ENCODE results near the gene JAZF1. TPM values are rescaled to one million over a fixed set of nuclear protein-coding genes. Genes with fewer than 3 reads are reported as not detected.

Gene JAZF1
- total and polyA plus RNA-seq, 8 donors: 0.58 to 16.7 (median 7.2) TPM

- peaks cover 0 to 37% (median 24%) of the 10 kb centered on the region in 4 donors for H3K4me1 ChIP-seq
- no peaks in the 10 kb centered on the region for H3K27me3 ChIP-seq
- no peak overlapping the region for H3K27ac ChIP-seq
- H3K4me3 ChIP-seq: no peak overlapping the region
- 88 to 99% (median 96%) methylated on average over 4 of the region's 4 CpGs for WGBS, 5 donors
- no peaks in the 10 kb centered on the region for H3K36me3 ChIP-seq
- H3K9me3 ChIP-seq: no peaks in the 10 kb centered on the region
- no peak for DNase-seq
- intact Hi-C loops (cut with DNase I; ENCODE audit: low total_unique reads): no loop called here
- TF ChIP-seq POLR2A (IDR thresholded peaks at IDR 0.05) (no peak), EP300 (IDR thresholded peaks at IDR 0.05) (no peak), POLR2AphosphoS5 (IDR thresholded peaks at IDR 0.05) (no peak), CTCF (IDR thresholded peaks at IDR 0.05) (no peak)
These were observed 70.1 kb downstream of the JAZF1 start for GRCh38 chr7:28110427-28111012.

GRCh38 chr7:28108747-28109146, 71.8 kb downstream of the JAZF1 start:
- intact Hi-C loops (cut with DNase I; ENCODE audit: low total_unique reads): no loop called here
- Histone ChIP-seq H3K9me3 (no peaks in the 10 kb centered on the region), H3K27ac (no peak overlapping the region), H3K4me1 (peaks cover 0 to 51% (median 26%) of the 10 kb centered on the region in 4 donors), H3K27me3 (no peaks in the 10 kb centered on the region), H3K4me3 (no peak overlapping the region), H3K36me3 (no peaks in the 10 kb centered on the region)
- DNase-seq: no peak
- no peak for TF ChIP-seq POLR2AphosphoS5 (IDR thresholded peaks at IDR 0.05)
- no peak for TF ChIP-seq POLR2A (IDR thresholded peaks at IDR 0.05)
- TF ChIP-seq EP300 (IDR thresholded peaks at IDR 0.05): no peak
- no peak for TF ChIP-seq CTCF (IDR thresholded peaks at IDR 0.05)
- 89 to 97% (median 95%) methylated on average over 3 of the region's 3 CpGs for whole genome bisulfite sequencing, 5 donors

GRCh38 chr7:28107960-28108359, 72.6 kb downstream of the JAZF1 start:
- intact Hi-C loops (cut with DNase I; ENCODE audit: low total_unique reads): no loop called here
- no peak for DNase-seq
- no peak overlapping the region for H3K4me3 ChIP-seq
- 65 to 78% (median 75%) methylated on average over 3 of the region's 3 CpGs for WGBS, 5 donors
- no peaks in the 10 kb centered on the region for H3K9me3 ChIP-seq
- peak overlapping the region in 1 of 5 donors; percentile 65 for H3K27ac ChIP-seq
- H3K4me1 ChIP-seq: peaks cover 0 to 52% (median 28%) of the 10 kb centered on the region in 4 donors
- no peaks in the 10 kb centered on the region for H3K36me3 ChIP-seq
- no peaks in the 10 kb centered on the region for H3K27me3 ChIP-seq
- TF ChIP-seq EP300 (IDR thresholded peaks at IDR 0.05) (no peak), POLR2A (IDR thresholded peaks at IDR 0.05) (no peak), POLR2AphosphoS5 (IDR thresholded peaks at IDR 0.05) (no peak), CTCF (IDR thresholded peaks at IDR 0.05) (no peak)

- peak overlapping the region in 1 of 5 donors; percentile 65 for H3K27ac ChIP-seq
- H3K9me3 ChIP-seq: no peaks in the 10 kb centered on the region
- H3K27me3 ChIP-seq: no peaks in the 10 kb centered on the region
- WGBS, 5 donors: 56 to 79% (median 65%) methylated on average over 6 of the region's 6 CpGs
- TF ChIP-seq POLR2A (IDR thresholded peaks at IDR 0.05) (no peak), CTCF (IDR thresholded peaks at IDR 0.05) (no peak), EP300 (IDR thresholded peaks at IDR 0.05) (no peak), POLR2AphosphoS5 (IDR thresholded peaks at IDR 0.05) (peak in 1 of 3 donors; percentile 18)
- H3K4me1 ChIP-seq: peaks cover 0 to 47% (median 28%) of the 10 kb centered on the region in 4 donors
- H3K36me3 ChIP-seq: no peaks in the 10 kb centered on the region
- DNase-seq: peak in 1 of 2 donors; percentile 44
- intact Hi-C loops (cut with DNase I; ENCODE audit: low total_unique reads): no loop called here
- no peak overlapping the region for H3K4me3 ChIP-seq
These were observed 74.2 kb downstream of the JAZF1 start for GRCh38 chr7:28106321-28106829.
